Stomach (tissue), 9 donors: ENCODE measurements around the gene FURIN. TPM values are rescaled to one million over a fixed set of nuclear protein-coding genes. Genes with fewer than 3 reads are reported as not detected.
"Not testable (repeated sequence)": the region's sequence is repeated elsewhere in the genome, so short reads cannot be mapped to it uniquely, and the experiment has no call there.

Experiments
- DNase-seq, 2 donors: peaks; one replicate each; pipeline versions ENCODE4 v3.0.0 to v3.0.0-alpha.2; 2013 to 2019
- H3K27ac ChIP-seq, 5 donors: fragments of 200-600 bp in 4 of 5; sonication (generic) in 4 of 5; one replicate each; pipeline ENCODE4 v1.5.1; 2013 to 2019; ENCODE audit warnings: mild to moderate bottlenecking in 1 of 5, moderate library complexity in 1 of 5
- H3K27me3 ChIP-seq, 3 donors: fragments of 200-600 bp; sonication (generic); one replicate each; pipeline ENCODE4 v1.5.1; 2017 to 2019; ENCODE audit warnings: mixed run types in 1 of 3
- H3K36me3 ChIP-seq, 4 donors: fragments of 200-600 bp; sonication (generic); 1 replicate in 3 of 4; 2 replicates in 1 of 4; pipeline ENCODE4 v1.5.1; 2016 to 2019
- H3K4me1 ChIP-seq, 4 donors: fragments of 200-600 bp; sonication (generic); one replicate each; pipeline ENCODE4 v1.5.1; 2016 to 2019
- H3K4me3 ChIP-seq, 4 donors: fragments of 200-600 bp; sonication (generic) in 3 of 4; one replicate each; pipeline ENCODE4 v1.5.1; 2016 to 2019; ENCODE audit warnings: mild to moderate bottlenecking in 1 of 4
- H3K9me3 ChIP-seq, 4 donors: fragments of 200-600 bp; sonication (generic); one replicate each; pipeline ENCODE4 v1.5.1; 2016 to 2019
- EP300 ChIP-seq: sonication (generic); formaldehyde crosslinking; IDR thresholded peaks from one replicate; pipeline ENCODE4 v1.6.1; 2017; ENCODE audit warnings: antibody characterized with exemption
- POLR2A ChIP-seq, 4 donors: fragments of 450-650 bp; IDR thresholded peaks; one replicate each; pipeline ENCODE4 v1.6.1; 2016; ENCODE audit warnings: antibody characterized with exemption in 4 of 4, control low read depth in 2 of 4, mild to moderate bottlenecking in 1 of 4, moderate library complexity in 1 of 4
- POLR2AphosphoS5 ChIP-seq, 3 donors: sonication (generic); formaldehyde crosslinking; IDR thresholded peaks; one replicate each; pipeline ENCODE4 v1.6.1; 2016; ENCODE audit warnings: antibody characterized with exemption in 3 of 3
- WGBS, 5 donors: extraction: QIAGEN DNeasy Blood & Tissue Kit in 3 of 5; methylation state at CpG; one replicate each; pipeline versions ENCODE4 v1.1.5 to v1.1.7; 2013 to 2018; 5-methylcytosine and 5-hydroxymethylcytosine counted together
- intact Hi-C: fragments of 100-400 bp; cut with DNase I; formaldehyde crosslinking; loops from one replicate; pipeline ENCODE4 v1.15.1; 2023; ENCODE audit warnings: low total_unique reads
- polyA plus RNA-seq, 3 donors: library from polyadenylated mRNA; stranded (reverse); fragments of 200-250 nt; gene quantifications; one replicate each; pipeline ENCODE4 v1.2.3, GENCODE V29; 2013
- total RNA-seq, 5 donors: library from RNA; depleted of rRNA; stranded (reverse); fragments of >200 nt; gene quantifications; one replicate each; pipeline versions ENCODE4 v1.1.0 to v1.2.3, GENCODE V29; 2014 to 2016
- TF ChIP-seq, protein P1 (sequence below), 7 experiments: fragments of 450-650 bp in 4 of 7; fragments of 200-600 bp in 3 of 7; sonication (generic) in 3 of 7; IDR thresholded peaks; one replicate each; pipeline ENCODE4 v1.5.1; 2016 to 2019; ENCODE audit warnings: antibody characterized with exemption in 7 of 7, control low read depth in 2 of 7, mild to moderate bottlenecking in 1 of 7
- donor health status: healthy with polysubstance abuse.
- donor health status: Bipolar disorder and iron deficiency.
- donor health status: healthy.

Gene FURIN
- total and polyA plus RNA-seq, 8 donors, result 13.7 to 81.1 (median 43.2) TPM

GRCh38 chr15:90917569-90917968, 49.2 kb downstream of the FURIN start:
- intact Hi-C loops, result no loop called here
- no peak overlapping the region for H3K27ac ChIP-seq
- H3K27me3 ChIP-seq, result no peaks in the 10 kb centered on the region
- DNase-seq, result no peak
- no peaks in the 10 kb centered on the region for H3K4me1 ChIP-seq
- H3K36me3 ChIP-seq, result peaks cover 77 to 100% (median 96%) of the 10 kb centered on the region in 4 donors
- H3K4me3 ChIP-seq, result no peak overlapping the region
- 91 to 97% (median 94%) methylated on average over 12 of the region's 12 CpGs for WGBS, 5 donors
- TF ChIP-seq POLR2A (IDR thresholded peaks at IDR 0.05), result no peak
- TF ChIP-seq EP300, result no peak
- no peak for TF ChIP-seq POLR2AphosphoS5 (IDR thresholded peaks at IDR 0.05)
- TF ChIP-seq, protein P1, sequence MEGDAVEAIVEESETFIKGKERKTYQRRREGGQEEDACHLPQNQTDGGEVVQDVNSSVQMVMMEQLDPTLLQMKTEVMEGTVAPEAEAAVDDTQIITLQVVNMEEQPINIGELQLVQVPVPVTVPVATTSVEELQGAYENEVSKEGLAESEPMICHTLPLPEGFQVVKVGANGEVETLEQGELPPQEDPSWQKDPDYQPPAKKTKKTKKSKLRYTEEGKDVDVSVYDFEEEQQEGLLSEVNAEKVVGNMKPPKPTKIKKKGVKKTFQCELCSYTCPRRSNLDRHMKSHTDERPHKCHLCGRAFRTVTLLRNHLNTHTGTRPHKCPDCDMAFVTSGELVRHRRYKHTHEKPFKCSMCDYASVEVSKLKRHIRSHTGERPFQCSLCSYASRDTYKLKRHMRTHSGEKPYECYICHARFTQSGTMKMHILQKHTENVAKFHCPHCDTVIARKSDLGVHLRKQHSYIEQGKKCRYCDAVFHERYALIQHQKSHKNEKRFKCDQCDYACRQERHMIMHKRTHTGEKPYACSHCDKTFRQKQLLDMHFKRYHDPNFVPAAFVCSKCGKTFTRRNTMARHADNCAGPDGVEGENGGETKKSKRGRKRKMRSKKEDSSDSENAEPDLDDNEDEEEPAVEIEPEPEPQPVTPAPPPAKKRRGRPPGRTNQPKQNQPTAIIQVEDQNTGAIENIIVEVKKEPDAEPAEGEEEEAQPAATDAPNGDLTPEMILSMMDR (IDR thresholded peaks at IDR 0.05), result no peak
- H3K9me3 ChIP-seq, result no peaks in the 10 kb centered on the region

GRCh38 chr15:90918034-90918788, 49.8 kb downstream of the FURIN start:
- Histone ChIP-seq H3K27me3 (no peaks in the 10 kb centered on the region), H3K4me1 (no peaks in the 10 kb centered on the region), H3K4me3 (no peak overlapping the region), H3K36me3 (peaks cover 70 to 94% (median 90%) of the 10 kb centered on the region in 4 donors), H3K27ac (no peak overlapping the region), H3K9me3 (no peaks in the 10 kb centered on the region)
- WGBS, 5 donors, result 94 to 97% (median 96%) methylated on average over 23 of the region's 23 CpGs
- DNase-seq, result no peak
- intact Hi-C loops, result no loop called here
- TF ChIP-seq POLR2A (IDR thresholded peaks at IDR 0.05), result no peak
- TF ChIP-seq EP300, result no peak
- TF ChIP-seq POLR2AphosphoS5 (IDR thresholded peaks at IDR 0.05), result no peak
- TF ChIP-seq, protein P1 (IDR thresholded peaks at IDR 0.05), result no peak

DNA sequence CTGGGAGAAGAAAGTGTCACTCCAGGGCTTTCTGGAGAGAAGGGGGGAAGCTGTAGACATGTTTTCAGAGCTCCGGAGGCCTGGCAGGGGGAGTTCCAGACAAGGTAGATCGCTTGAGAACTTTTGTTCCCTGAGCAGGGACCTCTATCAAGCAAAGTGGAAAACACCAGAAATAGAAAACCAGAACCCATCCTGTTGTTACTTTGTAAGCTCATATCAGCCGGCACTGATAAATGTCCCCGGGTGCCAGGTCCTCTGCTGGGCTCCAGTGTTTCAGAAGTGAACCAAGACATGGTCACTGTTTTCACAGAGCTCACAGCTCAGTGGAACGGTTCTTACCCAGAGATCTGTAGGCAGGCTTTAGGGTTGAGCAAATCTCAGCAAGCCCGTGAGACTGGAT, 50.4 kb downstream of the FURIN start:
- peaks cover 64 to 88% (median 83%) of the 10 kb centered on the region in 4 donors for H3K36me3 ChIP-seq
- no peaks in the 10 kb centered on the region for H3K9me3 ChIP-seq
- no peaks in the 10 kb centered on the region for H3K27me3 ChIP-seq
- intact Hi-C loops, result no loop called here
- H3K4me1 ChIP-seq, result no peaks in the 10 kb centered on the region
- no peak overlapping the region for H3K27ac ChIP-seq
- no peak overlapping the region for H3K4me3 ChIP-seq
- no peak for TF ChIP-seq EP300
- TF ChIP-seq, protein P1 (IDR thresholded peaks at IDR 0.05), result no peak
- no peak for TF ChIP-seq POLR2A (IDR thresholded peaks at IDR 0.05)
- no peak for TF ChIP-seq POLR2AphosphoS5 (IDR thresholded peaks at IDR 0.05)
- WGBS, 5 donors, result 81 to 90% (median 86%) methylated on average over 5 to 6 of the region's 6 CpGs
- no peak for DNase-seq

DNA sequence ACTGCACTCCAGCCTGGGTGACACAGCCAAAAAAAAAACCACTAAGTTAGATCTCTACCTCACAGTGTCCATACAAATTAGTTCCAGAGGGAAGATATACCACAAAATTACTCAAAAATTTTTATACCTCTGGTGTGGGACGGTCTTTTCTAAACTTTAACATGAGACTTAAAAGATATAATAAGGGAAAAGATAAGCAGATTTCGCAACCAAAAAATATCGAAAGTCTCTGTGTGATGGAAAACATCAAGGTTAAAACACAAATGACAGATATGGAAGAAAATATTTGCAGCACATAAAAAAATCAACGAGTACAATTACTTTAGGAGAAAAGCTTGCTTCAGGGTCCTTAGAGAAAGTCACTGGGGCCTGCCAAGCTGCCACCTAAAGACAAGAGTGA, 53.5 kb downstream of the FURIN start:
- Histone ChIP-seq H3K27me3 (no peaks in the 10 kb centered on the region), H3K4me3 (no peak overlapping the region), H3K9me3 (no peaks in the 10 kb centered on the region), H3K27ac (no peak overlapping the region), H3K4me1 (no peaks in the 10 kb centered on the region), H3K36me3 (peaks cover 45 to 57% (median 53%) of the 10 kb centered on the region in 4 donors)
- intact Hi-C loops, result no loop called here
- WGBS, 5 donors, result 78 to 87% (median 79%) methylated on average over 4 of the region's 4 CpGs
- DNase-seq, result no peak
- TF ChIP-seq, protein P1 (IDR thresholded peaks at IDR 0.05), result no peak
- TF ChIP-seq POLR2AphosphoS5 (IDR thresholded peaks at IDR 0.05), result no peak
- TF ChIP-seq EP300, result no peak
- TF ChIP-seq POLR2A (IDR thresholded peaks at IDR 0.05), result no peak

- H3K4me3 ChIP-seq, H3K9me3 ChIP-seq, H3K27me3 ChIP-seq, H3K4me1 ChIP-seq, H3K27ac ChIP-seq, DNase-seq, intact Hi-C loops: not testable (repeated sequence)
- H3K36me3 ChIP-seq, result peaks cover 37 to 48% (median 43%) of the 10 kb centered on the region in 4 donors
- WGBS, 5 donors, result 86 to 95% (median 92%) methylated on average over 7 of the region's 7 CpGs
These were observed 54.4 kb downstream of the FURIN start for GRCh38 chr15:90922712-90923322.
